Measurements from ENCODE around the gene STBD1. TPM values are rescaled to one million over a fixed set of nuclear protein-coding genes. Genes with fewer than 3 reads are reported as not detected.
A peak's percentile ranks its signal among the peaks of the same experiment; 100 is the strongest.

Gene STBD1
- total and polyA plus RNA-seq, 12 donors, result 1.0 to 6.3 (median 3.5) TPM

GRCh38 chr4:76307660-76308014 is 1.1 kb downstream of the STBD1 start:
- H3K36me3 ChIP-seq (replicated peaks in 1 of 2), result no peaks in the 10 kb centered on the region
- H3K27ac ChIP-seq, result peak overlapping the region in 1 of 5 donors; percentile 90
- TF ChIP-seq POLR2A (IDR thresholded peaks at IDR 0.05) (no peak), CTCF (IDR thresholded peaks at IDR 0.05) (no peak)
- peaks cover 0 to 15% of the 10 kb centered on the region in 2 donors for H3K4me1 ChIP-seq (replicated peaks in 1 of 2)
- DNase-seq, result peak in 4 of 7 donors; percentile 31 to 60 (median 40)
- peak overlapping the region in 1 of 4 donors; percentile 87 for H3K4me3 ChIP-seq
- intact Hi-C loops (cut with DNase I), result loop anchor here (10.0 kb wide), 2 partner anchors 113 to 123 kb away; no protein-coding TSS in a partner anchor
- H3K27me3 ChIP-seq, result no peaks in the 10 kb centered on the region
- WGBS, 4 donors, result 36 to 55% (median 47%) methylated on average over 4 of the region's 4 CpGs
- no peaks in the 10 kb centered on the region for H3K9me3 ChIP-seq (replicated peaks in 1 of 3)

- TF ChIP-seq CTCF (IDR thresholded peaks at IDR 0.05) (no peak), POLR2A (IDR thresholded peaks at IDR 0.05) (no peak)
- WGBS, 4 donors, result 73 to 83% (median 78%) methylated on average over 2 to 6 of the region's 6 CpGs
- Histone ChIP-seq H3K36me3 (replicated peaks in 1 of 2) (no peaks in the 10 kb centered on the region), H3K4me1 (replicated peaks in 1 of 2) (peaks cover 0 to 15% of the 10 kb centered on the region in 2 donors), H3K27me3 (no peaks in the 10 kb centered on the region), H3K27ac (no peak overlapping the region), H3K4me3 (no peak overlapping the region), H3K9me3 (replicated peaks in 1 of 3) (no peaks in the 10 kb centered on the region)
- DNase-seq, result no peak
- intact Hi-C loops (cut with DNase I), result loop anchor here (10.0 kb wide), 2 partner anchors 114 to 124 kb away; no protein-coding TSS in a partner anchor
These were observed 2.0 kb downstream of the STBD1 start for GRCh38 chr4:76308548-76308947.

- DNase-seq, result no peak
- Histone ChIP-seq H3K9me3 (replicated peaks in 1 of 3) (no peaks in the 10 kb centered on the region), H3K27ac (no peak overlapping the region), H3K4me3 (no peak overlapping the region), H3K4me1 (replicated peaks in 1 of 2) (peaks cover 0 to 14% of the 10 kb centered on the region in 2 donors), H3K36me3 (replicated peaks in 1 of 2) (no peaks in the 10 kb centered on the region), H3K27me3 (no peaks in the 10 kb centered on the region)
- TF ChIP-seq POLR2A (IDR thresholded peaks at IDR 0.05) (no peak), CTCF (IDR thresholded peaks at IDR 0.05) (no peak)
- intact Hi-C loops (cut with DNase I), result loop anchor here (10.0 kb wide), 2 partner anchors 115 to 125 kb away; no protein-coding TSS in a partner anchor
- WGBS, 4 donors, result 89 to 97% (median 93%) methylated on average over 3 of the region's 3 CpGs
These were observed 3.5 kb downstream of the STBD1 start for GRCh38 chr4:76309939-76310550.

GRCh38 chr4:76310683-76311082 is 4.2 kb downstream of the STBD1 start:
- no peak overlapping the region for H3K4me3 ChIP-seq
- TF ChIP-seq POLR2A (IDR thresholded peaks at IDR 0.05) (no peak), CTCF (IDR thresholded peaks at IDR 0.05) (no peak)
- intact Hi-C loops (cut with DNase I), result no loop called here
- peaks cover 0 to 8% of the 10 kb centered on the region in 2 donors for H3K4me1 ChIP-seq (replicated peaks in 1 of 2)
- H3K36me3 ChIP-seq (replicated peaks in 1 of 2), result no peaks in the 10 kb centered on the region
- H3K9me3 ChIP-seq (replicated peaks in 1 of 3), result no peaks in the 10 kb centered on the region
- no peak overlapping the region for H3K27ac ChIP-seq
- no peak for DNase-seq
- 80 to 90% (median 82%) methylated on average over 4 of the region's 4 CpGs for WGBS, 4 donors
- no peaks in the 10 kb centered on the region for H3K27me3 ChIP-seq
